Measurements from ENCODE around the gene DPF3. TPM values are rescaled to one million over a fixed set of nuclear protein-coding genes. Genes with fewer than 3 reads are reported as not detected.

The DPF3 gene
- total and polyA plus RNA-seq, 9 of the 15 experiments (the other 6 are each of a cell fraction or from before 2014, with no cell fraction given) = 0.21 to 4.9 (median 1.2) TPM

DNA sequence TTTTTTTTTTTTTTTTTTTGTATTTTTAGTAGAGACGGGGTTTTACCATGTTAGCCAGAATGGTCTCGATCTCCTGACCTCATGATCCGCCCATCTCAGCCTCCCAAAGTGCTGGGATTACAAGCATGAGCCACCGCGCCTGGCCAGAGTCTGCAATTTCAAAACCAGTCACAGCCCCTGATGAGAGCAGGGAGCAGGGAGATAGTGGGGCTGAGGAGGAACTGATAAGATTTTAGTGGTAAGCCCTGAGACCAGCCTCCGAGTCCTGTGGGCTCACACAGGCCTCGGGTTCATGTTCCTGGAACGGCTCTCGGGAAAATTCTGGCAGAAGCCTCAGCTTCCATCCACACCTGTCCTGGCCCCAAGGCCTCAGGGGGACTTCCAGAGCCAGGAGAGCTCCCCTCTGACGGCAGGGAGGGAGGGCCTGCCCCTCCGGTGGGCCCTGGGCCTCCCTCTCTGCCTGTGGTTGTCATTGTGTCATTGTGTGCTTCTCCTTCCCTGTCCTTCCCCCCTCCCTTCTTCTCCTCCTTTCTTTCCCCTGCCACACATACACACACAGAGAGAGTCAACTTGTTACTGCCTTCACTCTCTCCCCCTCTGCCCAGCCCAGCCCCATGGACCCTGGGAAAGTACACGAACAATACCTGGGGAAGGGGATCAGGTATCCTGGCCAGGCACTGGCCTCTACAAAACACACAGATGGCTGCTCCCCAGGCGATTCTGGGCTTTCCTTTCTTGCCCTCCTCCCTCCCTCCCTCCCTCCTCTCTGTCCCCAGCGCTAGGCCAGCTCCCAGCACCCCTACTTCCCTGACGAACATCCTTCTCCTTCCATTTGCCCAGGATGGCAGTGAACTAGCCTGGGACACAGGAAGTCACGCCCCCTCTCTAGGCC lies 294.1 kb downstream of the DPF3 start (continued):
- TF ChIP-seq RBFOX2 (IDR thresholded peaks at IDR 0.05; ENCODE audit: low read depth, low read length) (no peak), PPARD (CRISPR knock-in tag; IDR thresholded peaks at IDR 0.05) (no peak), TCF7L2 (IDR thresholded peaks at IDR 0.05; ENCODE audit: low read depth, low read length) (no peak), U2AF2 (optimal IDR thresholded peaks at IDR 0.05; ENCODE audit: low read depth, low read length) (no peak), TAF7 (tag; IDR thresholded peaks at IDR 0.05) (no peak), CBX8 (IDR thresholded peaks at IDR 0.05; ENCODE audit: borderline replicate concordance, extremely low read depth, low read depth, low read length, poor library complexity, severe bottlenecking) (no peak), NR1H2 (CRISPR knock-in tag; IDR thresholded peaks at IDR 0.05) (no peak), DIDO1 (tag; IDR thresholded peaks at IDR 0.05; ENCODE audit: low read depth) (no peak), ZNF77 (CRISPR knock-in tag; IDR thresholded peaks at IDR 0.05) (no peak), GTF2A2 (tag; IDR thresholded peaks at IDR 0.05) (no peak), SRF (CRISPR knock-in tag; IDR thresholded peaks at IDR 0.05) (no peak), NCOR1 (IDR thresholded peaks at IDR 0.05) (peak; percentile 38; the same call in 1 of the 2 replicates), CBFA2T2 (conservative IDR thresholded peaks at IDR 0.05) (peak; percentile 70), SUPT5H (IDR thresholded peaks at IDR 0.05) (no peak), SOX6 (IDR thresholded peaks at IDR 0.05) (0 out of 2 replicates have a peak, but pooled peaks have one; percentile 36), JUND (IDR thresholded peaks at IDR 0.05; ENCODE audit: borderline replicate concordance, low read depth, low read length) (0 out of 2 replicates have a peak, but pooled peaks have one; percentile 9), JUND (tag; IDR thresholded peaks at IDR 0.05; ENCODE audit: borderline replicate concordance, low read depth, low read length) (no peak), SMARCA5 (IDR thresholded peaks at IDR 0.05) (no peak)
- TF ChIP-seq, protein P1, sequence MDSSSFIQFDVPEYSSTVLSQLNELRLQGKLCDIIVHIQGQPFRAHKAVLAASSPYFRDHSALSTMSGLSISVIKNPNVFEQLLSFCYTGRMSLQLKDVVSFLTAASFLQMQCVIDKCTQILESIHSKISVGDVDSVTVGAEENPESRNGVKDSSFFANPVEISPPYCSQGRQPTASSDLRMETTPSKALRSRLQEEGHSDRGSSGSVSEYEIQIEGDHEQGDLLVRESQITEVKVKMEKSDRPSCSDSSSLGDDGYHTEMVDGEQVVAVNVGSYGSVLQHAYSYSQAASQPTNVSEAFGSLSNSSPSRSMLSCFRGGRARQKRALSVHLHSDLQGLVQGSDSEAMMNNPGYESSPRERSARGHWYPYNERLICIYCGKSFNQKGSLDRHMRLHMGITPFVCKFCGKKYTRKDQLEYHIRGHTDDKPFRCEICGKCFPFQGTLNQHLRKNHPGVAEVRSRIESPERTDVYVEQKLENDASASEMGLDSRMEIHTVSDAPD (CRISPR knock-in tag; IDR thresholded peaks at IDR 0.05) = no peak
- TF ChIP-seq, protein P2, sequence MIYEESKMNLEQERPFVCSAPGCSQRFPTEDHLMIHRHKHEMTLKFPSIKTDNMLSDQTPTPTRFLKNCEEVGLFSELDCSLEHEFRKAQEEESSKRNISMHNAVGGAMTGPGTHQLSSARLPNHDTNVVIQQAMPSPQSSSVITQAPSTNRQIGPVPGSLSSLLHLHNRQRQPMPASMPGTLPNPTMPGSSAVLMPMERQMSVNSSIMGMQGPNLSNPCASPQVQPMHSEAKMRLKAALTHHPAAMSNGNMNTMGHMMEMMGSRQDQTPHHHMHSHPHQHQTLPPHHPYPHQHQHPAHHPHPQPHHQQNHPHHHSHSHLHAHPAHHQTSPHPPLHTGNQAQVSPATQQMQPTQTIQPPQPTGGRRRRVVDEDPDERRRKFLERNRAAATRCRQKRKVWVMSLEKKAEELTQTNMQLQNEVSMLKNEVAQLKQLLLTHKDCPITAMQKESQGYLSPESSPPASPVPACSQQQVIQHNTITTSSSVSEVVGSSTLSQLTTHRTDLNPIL (CRISPR knock-in tag; IDR thresholded peaks at IDR 0.05) = no peak
- TF ChIP-seq, protein P3, sequence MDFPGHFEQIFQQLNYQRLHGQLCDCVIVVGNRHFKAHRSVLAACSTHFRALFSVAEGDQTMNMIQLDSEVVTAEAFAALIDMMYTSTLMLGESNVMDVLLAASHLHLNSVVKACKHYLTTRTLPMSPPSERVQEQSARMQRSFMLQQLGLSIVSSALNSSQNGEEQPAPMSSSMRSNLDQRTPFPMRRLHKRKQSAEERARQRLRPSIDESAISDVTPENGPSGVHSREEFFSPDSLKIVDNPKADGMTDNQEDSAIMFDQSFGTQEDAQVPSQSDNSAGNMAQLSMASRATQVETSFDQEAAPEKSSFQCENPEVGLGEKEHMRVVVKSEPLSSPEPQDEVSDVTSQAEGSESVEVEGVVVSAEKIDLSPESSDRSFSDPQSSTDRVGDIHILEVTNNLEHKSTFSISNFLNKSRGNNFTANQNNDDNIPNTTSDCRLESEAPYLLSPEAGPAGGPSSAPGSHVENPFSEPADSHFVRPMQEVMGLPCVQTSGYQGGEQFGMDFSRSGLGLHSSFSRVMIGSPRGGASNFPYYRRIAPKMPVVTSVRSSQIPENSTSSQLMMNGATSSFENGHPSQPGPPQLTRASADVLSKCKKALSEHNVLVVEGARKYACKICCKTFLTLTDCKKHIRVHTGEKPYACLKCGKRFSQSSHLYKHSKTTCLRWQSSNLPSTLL (IDR thresholded peaks at IDR 0.05) = no peak

Data from K562 (cell line).